ENCODE data around the gene PKN3.

The PKN3 gene

GRCh38 chr9:128750926-128751595 lies 48.8 kb downstream of the PKN3 start:
- DNase-seq = no peak

- no peak for DNase-seq
Observed at GRCh38 chr9:128753627-128754026, 51.3 kb downstream of the PKN3 start.

- no peak for DNase-seq
Observed at GRCh38 chr9:128757602-128758001, 55.3 kb downstream of the PKN3 start.

DNA sequence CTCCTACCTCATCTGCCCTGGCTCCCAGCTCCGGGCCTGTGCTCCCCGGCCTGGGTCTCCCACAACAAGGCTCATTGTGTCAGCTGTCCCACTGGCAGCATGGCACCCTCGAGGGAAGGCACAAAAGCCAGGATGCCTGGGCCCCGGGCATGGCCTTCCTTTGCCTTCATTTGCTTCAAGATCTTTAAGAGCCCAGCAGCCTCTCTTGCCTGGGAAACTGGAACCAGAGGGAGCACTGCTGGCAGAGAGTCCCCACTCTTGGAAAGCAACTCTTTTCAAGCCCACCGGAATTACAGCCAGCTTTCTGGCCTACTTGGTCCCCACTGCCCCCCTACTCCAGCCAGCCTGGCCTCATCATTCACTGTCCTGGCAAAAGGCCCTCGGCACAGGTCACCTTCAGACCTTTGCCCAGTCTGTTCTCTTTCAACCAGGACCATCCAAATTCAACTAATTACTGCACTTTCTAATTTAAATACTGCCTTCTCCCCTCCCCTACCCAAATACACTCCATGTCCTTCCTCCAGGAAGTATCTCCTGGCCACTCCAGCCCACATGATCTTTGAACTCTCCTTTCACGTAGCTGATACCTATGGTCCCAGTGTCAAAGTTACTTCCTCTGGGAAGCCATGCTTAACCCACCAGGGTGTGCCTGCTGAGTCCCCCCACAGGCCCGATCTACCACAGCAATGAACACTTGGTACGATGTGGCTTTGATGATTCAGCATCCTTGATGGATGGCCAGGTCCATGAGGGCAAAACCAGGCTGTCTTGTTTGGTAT lies 60.6 kb downstream of the PKN3 start:
- DNase-seq = no peak

DNA sequence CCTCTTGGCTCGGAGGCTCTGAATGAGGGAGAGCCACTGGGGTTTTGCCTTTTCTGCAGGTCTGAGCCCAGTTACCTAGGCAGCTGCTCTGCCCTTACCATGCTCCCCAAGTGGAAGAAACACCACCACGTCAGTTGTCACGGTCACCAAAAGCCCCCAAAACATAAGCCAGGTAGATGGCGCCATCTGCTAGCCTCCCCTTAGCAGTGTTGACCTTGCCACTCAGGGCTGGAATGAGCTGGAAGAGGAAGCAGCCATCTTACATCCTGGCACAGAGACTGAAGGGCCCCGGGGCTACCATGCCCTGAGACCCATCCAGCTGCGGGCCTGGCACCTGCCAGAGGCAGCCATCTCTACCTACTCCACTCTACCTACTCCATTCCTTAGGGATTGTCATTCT lies 62.1 kb downstream of the PKN3 start:
- no peak for DNase-seq

DNA sequence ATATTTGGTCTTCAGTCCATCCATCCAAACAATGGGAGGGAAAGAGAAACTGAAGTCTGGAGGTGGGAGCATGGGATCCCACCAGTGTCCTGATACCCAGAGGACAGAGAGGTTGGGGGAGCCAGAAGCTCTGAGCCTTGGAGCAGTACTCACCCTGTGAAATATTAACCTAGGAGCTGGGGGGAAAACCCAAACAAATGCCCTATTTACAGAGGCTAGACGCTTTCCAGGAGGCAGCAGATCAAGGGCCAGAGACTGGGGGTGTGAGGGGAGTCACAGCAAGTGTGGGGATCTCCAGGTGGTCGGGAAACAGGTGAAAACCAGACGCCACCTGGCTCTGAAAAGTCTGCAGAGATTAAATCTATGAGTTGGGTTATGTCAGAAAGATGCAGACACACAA lies 63.2 kb downstream of the PKN3 start:
- no peak for DNase-seq

DNA sequence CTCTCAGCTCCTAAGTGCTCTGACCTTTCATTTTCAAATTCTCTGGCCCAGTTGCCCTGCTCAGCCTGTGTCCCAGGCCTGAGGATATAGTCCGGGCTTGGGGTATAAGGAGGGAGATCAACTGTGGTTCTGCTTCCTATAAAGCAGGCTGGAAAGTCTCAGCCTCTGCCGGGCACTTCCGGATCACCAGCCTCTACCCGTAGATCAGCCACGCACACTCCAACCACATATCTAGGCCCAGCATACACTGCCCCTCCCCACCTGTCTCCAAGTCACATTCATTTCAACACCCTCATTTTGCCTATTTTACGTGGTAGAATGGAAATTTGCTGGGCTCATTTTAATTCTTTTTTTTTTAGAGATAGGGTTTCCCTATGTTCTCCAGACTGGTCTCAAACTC lies 66.3 kb downstream of the PKN3 start:
- DNase-seq = no peak
